HepG2 (cell line): ENCODE data around the gene FIZ1.
"Not testable (repeated sequence)": the region's sequence is repeated elsewhere in the genome, so short reads cannot be mapped to it uniquely, and the experiment has no call there.

ENCODE experiments used
- CEBPZ ChIP-seq: IDR thresholded peaks from 2 replicates; pipeline ENCODE4 v1.6.1; 2012; ENCODE audit warnings: low read length, improper control_type of control experiment
- CTCF ChIP-seq: sonication (generic); formaldehyde crosslinking; IDR thresholded peaks from 2 replicates; pipeline ENCODE4 v1.5.0; 2020; ENCODE audit warnings: mild to moderate bottlenecking, missing genetic modification reagents, moderate library complexity
- FOXA1 ChIP-seq, 2 experiments: fragments of 450-650 bp in 1 of 2; sonication (generic) in 1 of 2; formaldehyde crosslinking in 1 of 2; IDR thresholded peaks; 2 replicates each; pipeline versions ENCODE4 v1.4.0 to v1.6.1; 2016 to 2020; ENCODE audit warnings: missing genetic modification reagents in 1 of 2
- GTF2F1 ChIP-seq: fragments of 150-350 bp; IDR thresholded peaks from 2 replicates; pipeline ENCODE4 v1.6.1; 2014; ENCODE audit warnings: low read length
- NCOR1 ChIP-seq: fragments of 200-600 bp; sonication (generic); IDR thresholded peaks from 2 replicates; pipeline ENCODE4 v1.7.0; 2017; ENCODE audit warnings: antibody characterized with exemption, low read length, borderline replicate concordance
- SP4 ChIP-seq: sonication (generic); formaldehyde crosslinking; IDR thresholded peaks from 2 replicates; pipeline ENCODE4 v1.8.1; 2023; ENCODE audit warnings: mild to moderate bottlenecking, missing genetic modification reagents
- STAG1 ChIP-seq: sonication (generic); formaldehyde crosslinking; IDR thresholded peaks from 2 replicates; pipeline ENCODE4 v1.4.0; 2020; ENCODE audit warnings: missing genetic modification reagents
- ZSCAN12 ChIP-seq: sonication (generic); formaldehyde crosslinking; IDR thresholded peaks from 2 replicates; pipeline ENCODE4 v1.9.0; 2021; ENCODE audit warnings: mild to moderate bottlenecking, missing genetic modification reagents

- TF ChIP-seq FOXA1 (IDR thresholded peaks at IDR 0.05); FOXA1 (CRISPR knock-in tag; IDR thresholded peaks at IDR 0.05); CTCF; STAG1 (CRISPR knock-in tag); CEBPZ; ZSCAN12 (CRISPR knock-in tag); NCOR1; SP4 (CRISPR knock-in tag); GTF2F1: not testable (repeated sequence)
These were observed 15.4 kb downstream of the FIZ1 start for GRCh38 chr19:55583897-55584296.
